Brain microvascular endothelial cell (primary cell): Measurements from ENCODE around the gene SYNE4.

ENCODE experiments used
- DNase-seq: peaks from one replicate; pipeline ENCODE4 v3.0.0-alpha.2; 2020
- H3K27ac ChIP-seq: fragments of 250-450 bp; sonication (Bioruptor Pico); 2 replicates; pipeline ENCODE4 v1.5.1; 2020; ENCODE audit warnings: mild to moderate bottlenecking, moderate library complexity
- H3K27me3 ChIP-seq: fragments of 250-450 bp; sonication (Bioruptor Pico); replicated peaks from 2 replicates; pipeline ENCODE4 v1.5.1; 2020; ENCODE audit warnings: mild to moderate bottlenecking
- H3K36me3 ChIP-seq: fragments of 250-450 bp; sonication (Bioruptor Pico); replicated peaks from 2 replicates; pipeline ENCODE4 v1.5.1; 2020; ENCODE audit warnings: mild to moderate bottlenecking
- H3K4me3 ChIP-seq: 2 replicates; pipeline ENCODE4 v1.5.1; 2011; ENCODE audit warnings: low read depth, mild to moderate bottlenecking, control low read depth, low read length, moderate library complexity
- in situ Hi-C: cut with HindIII; loops from 2 replicates; pipeline ENCODE4 v1.10.0; 2017; ENCODE audit warnings: low sequenced_read_pairs, low pct_ligation_motif_present
- TF ChIP-seq, protein P1 (sequence below): IDR thresholded peaks from 2 replicates; pipeline ENCODE4 v1.5.1; 2011; ENCODE audit warnings: low read depth, mild to moderate bottlenecking, moderate library complexity, low read length, control low read depth, inconsistent platforms; ENCODE audit errors: missing control alignments

SYNE4 gene

DNA sequence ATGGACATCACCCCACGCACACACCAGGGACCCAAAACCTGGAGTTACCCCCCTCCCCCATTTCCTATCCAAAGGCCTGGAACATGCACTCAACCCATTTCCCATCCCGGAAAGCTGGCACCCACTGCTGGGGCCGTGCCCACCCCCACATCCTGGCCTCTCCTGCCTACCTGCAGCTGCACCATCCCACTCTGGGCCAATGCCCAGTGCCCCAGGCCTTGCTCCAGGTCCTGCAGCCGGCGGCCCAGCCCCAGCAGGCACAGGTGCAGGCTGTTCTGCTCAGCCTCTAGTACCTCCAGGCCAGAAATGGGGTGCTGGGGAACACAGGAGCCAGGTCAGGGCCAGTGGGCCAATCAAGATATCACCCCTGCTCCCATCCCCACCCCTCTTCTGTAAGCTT is 1.7 kb downstream of the SYNE4 start:
- H3K27me3 ChIP-seq, result no peaks in the 10 kb centered on the region
- TF ChIP-seq, protein P1, sequence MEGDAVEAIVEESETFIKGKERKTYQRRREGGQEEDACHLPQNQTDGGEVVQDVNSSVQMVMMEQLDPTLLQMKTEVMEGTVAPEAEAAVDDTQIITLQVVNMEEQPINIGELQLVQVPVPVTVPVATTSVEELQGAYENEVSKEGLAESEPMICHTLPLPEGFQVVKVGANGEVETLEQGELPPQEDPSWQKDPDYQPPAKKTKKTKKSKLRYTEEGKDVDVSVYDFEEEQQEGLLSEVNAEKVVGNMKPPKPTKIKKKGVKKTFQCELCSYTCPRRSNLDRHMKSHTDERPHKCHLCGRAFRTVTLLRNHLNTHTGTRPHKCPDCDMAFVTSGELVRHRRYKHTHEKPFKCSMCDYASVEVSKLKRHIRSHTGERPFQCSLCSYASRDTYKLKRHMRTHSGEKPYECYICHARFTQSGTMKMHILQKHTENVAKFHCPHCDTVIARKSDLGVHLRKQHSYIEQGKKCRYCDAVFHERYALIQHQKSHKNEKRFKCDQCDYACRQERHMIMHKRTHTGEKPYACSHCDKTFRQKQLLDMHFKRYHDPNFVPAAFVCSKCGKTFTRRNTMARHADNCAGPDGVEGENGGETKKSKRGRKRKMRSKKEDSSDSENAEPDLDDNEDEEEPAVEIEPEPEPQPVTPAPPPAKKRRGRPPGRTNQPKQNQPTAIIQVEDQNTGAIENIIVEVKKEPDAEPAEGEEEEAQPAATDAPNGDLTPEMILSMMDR, result no peak
- H3K36me3 ChIP-seq, result no peaks in the 10 kb centered on the region
- in situ Hi-C loops, result no loop called here
- no peak for DNase-seq
- no peak overlapping the region for H3K4me3 ChIP-seq
- no peak overlapping the region for H3K27ac ChIP-seq

DNA sequence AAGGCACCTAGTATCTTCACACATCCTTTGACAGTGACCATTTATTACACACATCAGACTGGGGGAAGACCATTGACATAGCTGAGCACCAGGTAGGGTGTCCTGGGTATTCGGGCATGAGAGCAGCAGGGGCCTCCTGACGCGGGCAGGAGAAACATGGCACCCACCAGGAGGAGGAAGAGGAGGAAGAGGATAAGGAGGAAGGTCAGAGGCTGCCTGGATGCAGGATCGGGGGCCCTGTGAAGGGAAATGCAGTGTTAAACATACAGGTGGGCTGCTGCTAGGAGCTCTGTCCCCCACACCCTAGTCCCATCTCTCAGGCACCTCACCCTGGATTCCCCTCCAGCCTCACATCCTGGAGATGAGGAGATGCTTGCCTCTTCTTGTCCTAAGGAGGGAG is 5.3 kb downstream of the SYNE4 start:
- in situ Hi-C loops, result no loop called here
- TF ChIP-seq, protein P1, result no peak
- Histone ChIP-seq H3K27me3 (no peaks in the 10 kb centered on the region), H3K4me3 (no peak overlapping the region), H3K36me3 (no peaks in the 10 kb centered on the region), H3K27ac (no peak overlapping the region)
- no peak for DNase-seq

DNA sequence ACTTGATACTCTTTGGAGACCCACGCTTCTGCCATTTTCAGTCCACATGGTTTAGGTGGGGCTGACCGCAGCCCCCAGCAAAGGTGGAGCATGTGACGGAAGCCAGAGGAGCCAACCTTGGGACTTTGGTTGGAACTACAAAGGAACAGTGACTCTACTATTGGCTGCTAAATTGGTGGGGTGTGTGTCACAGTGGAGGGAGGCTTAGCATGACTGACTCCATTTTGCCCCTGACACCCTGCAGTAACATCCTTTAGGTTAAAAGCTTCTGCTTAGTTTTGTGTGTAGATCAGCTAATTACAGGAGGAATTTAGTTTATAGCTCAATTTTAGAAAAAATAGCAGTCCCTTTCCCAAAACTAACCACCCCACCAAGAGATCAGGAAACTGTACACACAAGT is 7.0 kb downstream of the SYNE4 start:
- no peaks in the 10 kb centered on the region for H3K36me3 ChIP-seq
- no peak overlapping the region for H3K4me3 ChIP-seq
- in situ Hi-C loops, result no loop called here
- TF ChIP-seq, protein P1, result no peak
- H3K27me3 ChIP-seq, result no peaks in the 10 kb centered on the region
- H3K27ac ChIP-seq, result no peak overlapping the region
- DNase-seq, result no peak

DNA sequence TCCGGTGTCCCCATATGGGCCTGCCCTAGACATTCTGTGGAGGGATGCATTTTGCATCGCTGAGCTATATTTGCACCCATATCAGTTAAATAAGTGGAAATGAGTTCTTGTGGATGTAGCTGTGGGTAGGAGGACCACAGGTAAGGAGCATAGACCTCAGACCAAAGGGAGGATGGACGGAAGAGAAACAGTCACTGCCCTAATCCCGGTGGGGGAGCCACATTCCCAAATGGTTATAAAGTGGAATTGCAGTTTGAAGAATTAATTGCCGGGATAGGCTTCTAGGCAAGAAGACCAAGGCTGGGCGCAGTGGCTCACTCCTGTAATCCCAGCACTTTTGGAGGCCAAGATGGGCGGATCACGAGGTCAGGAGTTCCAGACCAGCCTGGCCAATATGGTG is 11.8 kb downstream of the SYNE4 start:
- no peaks in the 10 kb centered on the region for H3K36me3 ChIP-seq
- in situ Hi-C loops, result no loop called here
- DNase-seq, result no peak
- H3K4me3 ChIP-seq, result no peak overlapping the region
- H3K27ac ChIP-seq, result no peak overlapping the region
- H3K27me3 ChIP-seq, result no peaks in the 10 kb centered on the region
- TF ChIP-seq, protein P1, result no peak

DNA sequence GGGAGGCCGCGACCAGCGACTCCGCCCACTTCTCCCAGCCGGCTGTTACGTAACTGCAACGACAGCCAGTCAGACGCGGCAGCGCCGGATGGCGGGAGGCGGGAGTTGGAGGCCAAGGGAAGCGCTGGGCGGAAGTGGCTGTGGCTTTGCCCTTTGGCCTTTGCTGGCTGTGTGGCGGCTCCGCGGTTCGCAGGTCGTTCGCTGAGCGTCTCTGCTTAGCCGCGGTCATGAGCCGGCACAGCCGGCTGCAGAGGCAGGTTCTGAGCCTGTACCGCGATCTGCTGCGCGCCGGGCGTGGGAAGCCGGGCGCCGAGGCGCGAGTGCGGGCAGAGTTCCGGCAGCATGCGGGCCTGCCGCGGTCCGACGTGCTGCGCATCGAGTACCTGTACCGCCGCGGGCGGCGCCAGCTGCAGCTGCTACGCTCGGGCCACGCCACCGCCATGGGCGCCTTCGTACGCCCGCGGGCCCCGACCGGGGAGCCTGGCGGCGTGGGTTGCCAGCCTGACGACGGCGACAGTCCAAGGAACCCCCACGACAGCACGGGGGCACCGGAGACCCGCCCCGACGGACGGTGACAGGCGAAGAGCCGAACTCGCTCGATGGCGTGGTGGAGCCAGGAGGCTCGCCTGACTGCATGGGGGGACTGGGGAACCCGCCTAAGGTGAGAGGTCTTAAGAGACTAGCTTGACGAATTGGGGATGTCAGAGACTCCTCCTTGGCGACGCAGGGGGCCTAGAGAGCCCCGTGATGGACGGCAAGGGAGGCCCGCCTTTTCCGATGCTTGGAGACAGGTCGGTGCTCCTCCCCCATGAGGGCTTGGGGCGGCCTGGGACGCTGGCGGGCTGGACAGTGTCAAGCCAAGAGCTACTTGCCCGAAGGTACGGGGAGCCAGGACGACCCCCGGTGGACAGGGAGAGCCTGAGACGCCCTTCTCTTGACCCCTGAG is 13.3 kb downstream of the SYNE4 start, which contains the start of gene SDHAF1:
TSS of gene SDHAF1 (plus strand) at position 141 of the 946 bp plus-strand sequence. CDS start at position 228, 87 bp downstream.
- TF ChIP-seq, protein P1, result no peak
- peak; percentile 87 for DNase-seq
- H3K27me3 ChIP-seq, result no peaks in the 10 kb centered on the region
- H3K27ac ChIP-seq, result no peak within 1 kb of the TSS
- H3K36me3 ChIP-seq, result no peaks in the 10 kb centered on the region
- peak within 1 kb of the TSS; percentile 69 for H3K4me3 ChIP-seq
- in situ Hi-C loops, result no loop called here
